H1 (cell line): ENCODE results near the gene BTBD9. TPM values are rescaled to one million over a fixed set of nuclear protein-coding genes. Genes with fewer than 3 reads are reported as not detected.

Experiments
- CTCF ChIA-PET: fragments of 300-600 bp; sonication (Branson Sonifier 250); formaldehyde crosslinking; loops from one replicate; lab custom pipeline; 2021; ENCODE audit not compliant: partially characterized antibody; lab: Charles Lee
- POLR2A ChIA-PET: fragments of 300-600 bp; sonication (Branson Sonifier 250); formaldehyde crosslinking; loops from one replicate; lab custom pipeline; 2021; ENCODE audit warnings: inconsistent platforms; ENCODE audit not compliant: partially characterized antibody; lab: Charles Lee
- DNase-seq, 2 experiments: peaks; one replicate each; pipeline versions ENCODE4 v3.0.0 to v3.0.0-alpha.2; 2010 to 2022; ENCODE audit warnings: low spot score in 2 of 2, low read depth in 1 of 2, mixed read lengths in 1 of 2
- FAIRE-seq: peaks from 2 replicates; lab custom pipeline; 2011; peaks lifted over from hg19 to GRCh38; lab: Jason Lieb, UNC
- H2AFZ ChIP-seq: 2 replicates; pipeline ENCODE4 v1.8.1; 2012; ENCODE audit warnings: low read length, inconsistent platforms
- H2AK5ac ChIP-seq: 2 replicates; pipeline ENCODE4 v1.6.1; 2013; ENCODE audit warnings: low read depth, low read length
- H2BK120ac ChIP-seq: replicated peaks from 2 replicates; pipeline ENCODE3; 2013; ENCODE audit warnings: low read depth, low read length, inconsistent platforms
- H2BK12ac ChIP-seq: 2 replicates; pipeline ENCODE4 v1.6.1; 2013; ENCODE audit warnings: low read depth, low read length
- H2BK15ac ChIP-seq: 2 replicates; pipeline ENCODE4 v1.6.1; 2013; ENCODE audit warnings: low read length
- H2BK20ac ChIP-seq: 2 replicates; pipeline ENCODE4 v1.6.1; 2013; ENCODE audit warnings: low read length
- H2BK5ac ChIP-seq: 2 replicates; pipeline ENCODE4 v1.6.1; 2013; ENCODE audit warnings: low read depth, low read length
- H3K14ac ChIP-seq: 2 replicates; pipeline ENCODE4 v1.6.1; 2013; ENCODE audit warnings: inconsistent platforms; ENCODE audit not compliant: insufficient read length
- H3K18ac ChIP-seq: 2 replicates; pipeline ENCODE4 v1.6.1; 2013; ENCODE audit warnings: low read length; ENCODE audit errors: extremely low read depth
- H3K23ac ChIP-seq: 2 replicates; pipeline ENCODE4 v1.6.1; 2013; ENCODE audit warnings: inconsistent platforms; ENCODE audit not compliant: insufficient read length
- H3K23me2 ChIP-seq: 2 replicates; pipeline ENCODE4 v1.6.1; 2013; ENCODE audit warnings: low read depth, low read length
- H3K27ac ChIP-seq: 2 replicates; pipeline ENCODE4 v1.6.1; 2011; ENCODE audit warnings: low read depth, low read length, inconsistent platforms
- H3K27me3 ChIP-seq, 4 experiments: replicated peaks in 1 of 4; 1 replicate in 1 of 4; 2 replicates in 3 of 4; pipeline versions ENCODE4 v1.6.1 to v1.8.1; 2011 to 2013; ENCODE audit warnings: low read length in 3 of 4, mild to moderate bottlenecking in 3 of 4, inconsistent platforms in 2 of 4, mixed read lengths in 2 of 4, moderate library complexity in 1 of 4; ENCODE audit not compliant: control insufficient read depth in 3 of 4, insufficient read depth in 3 of 4; ENCODE audit errors: extremely low read depth in 1 of 4
- H3K36me3 ChIP-seq, 4 experiments: 2 replicates each; pipeline versions ENCODE4 v1.6.1 to v1.8.1; 2011 to 2013; ENCODE audit warnings: mild to moderate bottlenecking in 4 of 4, low read length in 3 of 4, moderate library complexity in 2 of 4, control low read depth in 1 of 4, inconsistent platforms in 1 of 4; ENCODE audit not compliant: insufficient read depth in 4 of 4, control insufficient read depth in 2 of 4
- H3K4ac ChIP-seq: replicated peaks from 2 replicates; pipeline ENCODE3; 2013; ENCODE audit warnings: low read length, low read depth, mixed read lengths, inconsistent platforms; ENCODE audit not compliant: insufficient read length
- H3K4me1 ChIP-seq, 4 experiments: replicated peaks in 1 of 4; 1 replicate in 1 of 4; 2 replicates in 3 of 4; pipeline versions ENCODE4 v1.6.1 to v1.8.1; 2011 to 2013; ENCODE audit warnings: low read length in 3 of 4, inconsistent platforms in 2 of 4, mixed read lengths in 1 of 4; ENCODE audit not compliant: insufficient read depth in 4 of 4, control insufficient read depth in 3 of 4
- H3K4me2 ChIP-seq, 2 experiments: 2 replicates each; pipeline versions ENCODE4 v1.6.1 to v1.8.1; 2011 to 2013; ENCODE audit warnings: low read depth in 2 of 2, low read length in 2 of 2, control low read depth in 1 of 2, inconsistent platforms in 1 of 2, mild to moderate bottlenecking in 1 of 2; ENCODE audit not compliant: insufficient read depth in 1 of 2
- H3K4me3 ChIP-seq, 4 experiments: fragments of 200-600, 300-600 bp in 1 of 4; sonication (generic), shearing (Covaris generic), sonication (Bioruptor Twin) in 1 of 4; 2 replicates each; pipeline versions ENCODE4 v1.5.1 to v1.8.1; 2011 to 2016; ENCODE audit warnings: low read length in 4 of 4, low read depth in 3 of 4, control low read depth in 2 of 4, inconsistent platforms in 2 of 4, mild to moderate bottlenecking in 2 of 4, mixed read lengths in 1 of 4, moderate library complexity in 1 of 4; ENCODE audit not compliant: insufficient read depth in 2 of 4; ENCODE audit errors: extremely low read depth in 1 of 4
- H3K56ac ChIP-seq: replicated peaks from 2 replicates; pipeline ENCODE3; 2013; ENCODE audit warnings: low read depth, mild to moderate bottlenecking, mixed read lengths, low read length, inconsistent platforms; ENCODE audit not compliant: insufficient read length
- H3K79me1 ChIP-seq: 2 replicates; pipeline ENCODE4 v1.6.1; 2013; ENCODE audit warnings: low read depth, low read length, control low read depth
- H3K79me2 ChIP-seq, 2 experiments: 2 replicates each; pipeline versions ENCODE4 v1.6.1 to v1.8.1; 2012 to 2013; ENCODE audit warnings: low read length in 2 of 2, mild to moderate bottlenecking in 2 of 2, inconsistent platforms in 1 of 2; ENCODE audit not compliant: insufficient read depth in 2 of 2, control insufficient read depth in 1 of 2
- H3K9ac ChIP-seq, 4 experiments: replicated peaks in 1 of 4; 1 replicate in 1 of 4; 2 replicates in 3 of 4; pipeline versions ENCODE4 v1.6.1 to v1.8.1; 2011 to 2013; ENCODE audit warnings: low read depth in 3 of 4, low read length in 3 of 4, control low read depth in 2 of 4, mild to moderate bottlenecking in 2 of 4, moderate library complexity in 2 of 4, inconsistent platforms in 1 of 4; ENCODE audit errors: extremely low read depth in 1 of 4
- H3K9me3 ChIP-seq, 2 experiments: 2 replicates each; pipeline versions ENCODE4 v1.6.1 to v1.8.1; 2012 to 2013; ENCODE audit warnings: mild to moderate bottlenecking in 2 of 2, moderate library complexity in 2 of 2, control low read depth in 1 of 2, inconsistent platforms in 1 of 2, low read depth in 1 of 2, low read length in 1 of 2, mixed read lengths in 1 of 2; ENCODE audit not compliant: insufficient read depth in 2 of 2
- H4K20me1 ChIP-seq, 2 experiments: replicated peaks in 1 of 2; 2 replicates each; pipeline versions ENCODE3 to v1.8.1; 2011 to 2013; ENCODE audit warnings: inconsistent platforms in 2 of 2, low read length in 2 of 2, mild to moderate bottlenecking in 1 of 2; ENCODE audit not compliant: insufficient read depth in 2 of 2, control insufficient read depth in 1 of 2
- H4K5ac ChIP-seq: 2 replicates; pipeline ENCODE4 v1.6.1; 2013; ENCODE audit warnings: low read length, low read depth, mixed read lengths, inconsistent platforms; ENCODE audit not compliant: insufficient read length
- H4K8ac ChIP-seq: 2 replicates; pipeline ENCODE4 v1.8.0; 2013; ENCODE audit warnings: mild to moderate bottlenecking, moderate library complexity, low read length, inconsistent platforms; ENCODE audit not compliant: insufficient read depth; ENCODE audit errors: extremely low read depth
- H4K91ac ChIP-seq: replicated peaks from 2 replicates; pipeline ENCODE3; 2013; ENCODE audit warnings: low read length, mixed read lengths, inconsistent platforms; ENCODE audit not compliant: insufficient read length
- ASH2L ChIP-seq: fragments of 200-600, 300-600 bp; sonication (generic); IDR thresholded peaks from one replicate; pipeline ENCODE4 v1.7.1; 2017; ENCODE audit warnings: low read length
- BCL11A ChIP-seq, 2 experiments: IDR thresholded peaks; one replicate each; pipeline ENCODE4 v1.6.1; 2011; ENCODE audit warnings: low read depth in 2 of 2, low read length in 2 of 2, mild to moderate bottlenecking in 2 of 2
- JUND ChIP-seq: IDR thresholded peaks from 2 replicates; pipeline ENCODE4 v1.6.1; 2011; ENCODE audit warnings: mild to moderate bottlenecking, improper control_type of control experiment, low read length
- WGBS, 2 experiments: shearing (Covaris generic) in 1 of 2; methylation state at CpG; one replicate each; pipeline versions ENCODE4 v1.1.6 to v1.1.7; 2013 to 2015; ENCODE audit warnings: low lambda C conversion rate in 2 of 2, mixed read lengths in 2 of 2, inconsistent platforms in 1 of 2, low coverage in 1 of 2, missing lambda C conversion rate in 1 of 2; ENCODE audit not compliant: insufficient replicate concordance in 2 of 2, insufficient coverage in 1 of 2, insufficient read length in 1 of 2; ENCODE audit errors: extremely low coverage in 1 of 2, missing lambda C conversion rate in 1 of 2; 5-methylcytosine and 5-hydroxymethylcytosine counted together
- polyA plus RNA-seq, 7 experiments: library from polyadenylated mRNA; depleted of rRNA in 3 of 7; stranded (reverse) in 5 of 7; unstranded in 2 of 7; fragments of >200 nt in 5 of 7; fragments of 200-250 nt in 2 of 7; gene quantifications; 1 replicate in 5 of 7; 2 replicates in 1 of 7; 4 replicates in 1 of 7; pipeline versions ENCODE4 v1.2.1 to v1.2.3, GENCODE V29; 2011 to 2013; ENCODE audit warnings: missing spikeins in 2 of 7, mixed read lengths in 2 of 7
- total RNA-seq: library from RNA; stranded (reverse); fragmentation: NEBNext Ultra II Directional; extraction: Animal tissue kit (Norgen Biotek cat#: 25700); gene quantifications from 2 replicates; pipeline ENCODE4 v1.2.1, GENCODE V29; 2021

The BTBD9 gene
- total and polyA plus RNA-seq, 2 of the 8 experiments (the other 6 are each of a cell fraction or from before 2014, with no cell fraction given), result 0.92 to 4.1 TPM

- H4K5ac ChIP-seq, result no peak overlapping the region
- H3K79me2 ChIP-seq, result no peaks in the 10 kb centered on the region
- H4K20me1 ChIP-seq, result no peaks in the 10 kb centered on the region
- no peak overlapping the region for H3K4ac ChIP-seq
- no peak overlapping the region for H2BK120ac ChIP-seq
- H3K18ac ChIP-seq, result no peak overlapping the region
- FAIRE-seq (no peak), DNase-seq (no peak)
- POLR2A ChIA-PET, result interaction anchor here (0.7 kb wide), 1 partner anchor 8 kb away, joined by 3 read pairs; no protein-coding TSS in a partner anchor
- no peaks in the 10 kb centered on the region; a peak in 1 of 8 replicates for H3K36me3 ChIP-seq
- peaks cover 0 to 16% (median 3%) of the 10 kb centered on the region in 4 experiments; a peak in 5 of 7 replicates for H3K4me1 ChIP-seq
- H4K91ac ChIP-seq, result no peak overlapping the region
- H3K23ac ChIP-seq, result no peak overlapping the region
- TF ChIP-seq ASH2L (no peak), JUND (no peak), BCL11A (IDR thresholded peaks at IDR 0.05; ENCODE audit: low read depth in 2 of 2, low read length in 2 of 2) (no peak)
- CTCF ChIA-PET, result interaction anchor here (0.6 to 1.2 kb wide), 4 partner anchors 13 to 27 kb away, joined by 3 to 7 read pairs (median 3); no protein-coding TSS in a partner anchor
- no peaks in the 10 kb centered on the region for H3K27me3 ChIP-seq
- H3K27ac ChIP-seq, result no peak overlapping the region
- no peaks in the 10 kb centered on the region for H3K9me3 ChIP-seq
- no peak overlapping the region for H3K4me2 ChIP-seq
- H3K9ac ChIP-seq, result no peak overlapping the region
- no peak overlapping the region for H2BK15ac ChIP-seq
- 96% methylated on average over 8 of the region's 14 CpGs; no CpG with 5 or more reads in 1 of the 2 experiments for WGBS, 2 experiments
- no peak overlapping the region for H3K4me3 ChIP-seq
- H2AFZ ChIP-seq, result no peak overlapping the region
- H2BK12ac ChIP-seq, result no peak overlapping the region
- H3K56ac ChIP-seq, result no peak overlapping the region
- H2BK5ac ChIP-seq, result no peak overlapping the region
- H2BK20ac ChIP-seq, result no peak overlapping the region
- H2AK5ac ChIP-seq, result no peak overlapping the region
- no peaks in the 10 kb centered on the region for H3K23me2 ChIP-seq
- H4K8ac ChIP-seq, result no peak overlapping the region
- no peak overlapping the region for H3K14ac ChIP-seq
- H3K79me1 ChIP-seq, result no peaks in the 10 kb centered on the region
Observed at GRCh38 chr6:38164671-38165108, 475.0 kb downstream of the BTBD9 start.
